Coronary artery (tissue), 2 donors: ENCODE data around the gene ABHD14A.
"Not testable (repeated sequence)": the region's sequence is repeated elsewhere in the genome, so short reads cannot be mapped to it uniquely, and the experiment has no call there.

Source experiments
- DNase-seq: peaks from one replicate; pipeline ENCODE4 v3.0.0-alpha.2; 2017; ENCODE audit warnings: low spot score
- H3K27ac ChIP-seq, 2 donors: fragments of 200-600 bp; sonication (generic); one replicate each; pipeline ENCODE4 v1.5.1; 2016 to 2019
- H3K4me3 ChIP-seq: fragments of 200-600 bp; sonication (generic); 2 replicates; pipeline ENCODE4 v1.5.1; 2016; ENCODE audit warnings: mild to moderate bottlenecking, moderate library complexity
- CTCF ChIP-seq: fragments of 200-600 bp; sonication (generic); IDR thresholded peaks from one replicate; pipeline ENCODE4 v1.5.1; 2019; ENCODE audit warnings: antibody characterized with exemption

The ABHD14A gene

GRCh38 chr3:51986010-51986947 is 11.4 kb downstream of the ABHD14A start:
- H3K4me3 ChIP-seq, result no peak overlapping the region
- DNase-seq, result no peak
- TF ChIP-seq CTCF, result no peak
- H3K27ac ChIP-seq, result no peak overlapping the region

- no peak overlapping the region for H3K27ac ChIP-seq
- H3K4me3 ChIP-seq, result no peak overlapping the region
- no peak for TF ChIP-seq CTCF
- DNase-seq, result no peak
Observed at GRCh38 chr3:51987568-51987967, 12.7 kb downstream of the ABHD14A start.

GRCh38 chr3:51988286-51989146 is 13.7 kb downstream of the ABHD14A start:
- no peak overlapping the region for H3K27ac ChIP-seq
- H3K4me3 ChIP-seq, result no peak overlapping the region
- no peak for DNase-seq
- TF ChIP-seq CTCF, result no peak

GRCh38 chr3:51990501-51990971 is 15.7 kb downstream of the ABHD14A start:
- not testable (repeated sequence) for H3K4me3 ChIP-seq, DNase-seq, H3K27ac ChIP-seq

GRCh38 chr3:51992017-51992682 is 17.3 kb downstream of the ABHD14A start:
- TF ChIP-seq CTCF, result no peak
- H3K27ac ChIP-seq, result no peak overlapping the region
- no peak for DNase-seq
- H3K4me3 ChIP-seq, result no peak overlapping the region

GRCh38 chr3:51993657-51994056 is 18.8 kb downstream of the ABHD14A start:
- H3K27ac ChIP-seq, H3K4me3 ChIP-seq, DNase-seq: not testable (repeated sequence)

- Histone ChIP-seq H3K4me3 (peak overlapping the region; percentile 83), H3K27ac (peak overlapping the region in 1 of 2 donors; percentile 80)
- no peak for DNase-seq
- TF ChIP-seq CTCF, result no peak
Observed at GRCh38 chr3:51994530-51994929, 19.7 kb downstream of the ABHD14A start.
